Measurements from ENCODE around the gene STK24. TPM values are rescaled to one million over a fixed set of nuclear protein-coding genes. Genes with fewer than 3 reads are reported as not detected.

Gene STK24
- total RNA-seq, 1 experiment from 2014 or later = 140 TPM

GRCh38 chr13:98443329-98443728, 133.6 kb downstream of the STK24 start:
- peak; percentile 6 for DNase-seq (ENCODE audit: extremely low read depth, low read depth)

GRCh38 chr13:98442391-98443230, 134.3 kb downstream of the STK24 start:
- no peak for DNase-seq (ENCODE audit: extremely low read depth, low read depth)

- no peak for DNase-seq (ENCODE audit: extremely low read depth, low read depth)
Observed at GRCh38 chr13:98441056-98441676, 135.7 kb downstream of the STK24 start.

GRCh38 chr13:98440390-98441055, 136.4 kb downstream of the STK24 start:
- no peak for DNase-seq (ENCODE audit: extremely low read depth, low read depth)

GRCh38 chr13:98439896-98440295, 137.0 kb downstream of the STK24 start:
- DNase-seq (ENCODE audit: extremely low read depth, low read depth) = no peak

- no peak for DNase-seq (ENCODE audit: extremely low read depth, low read depth)
Observed at GRCh38 chr13:98439126-98439828, 137.6 kb downstream of the STK24 start.

GRCh38 chr13:98438246-98439125, 138.4 kb downstream of the STK24 start:
- DNase-seq (ENCODE audit: extremely low read depth, low read depth) = no peak

- DNase-seq (ENCODE audit: extremely low read depth, low read depth) = no peak
Observed at GRCh38 chr13:98436233-98436910, 140.5 kb downstream of the STK24 start.

- DNase-seq (ENCODE audit: extremely low read depth, low read depth) = no peak
Observed at GRCh38 chr13:98435376-98435775, 141.5 kb downstream of the STK24 start.

GRCh38 chr13:98434060-98434459, 142.8 kb downstream of the STK24 start:
- no peak for DNase-seq (ENCODE audit: extremely low read depth, low read depth)

GRCh38 chr13:98433654-98434053, 143.3 kb downstream of the STK24 start:
- no peak for DNase-seq (ENCODE audit: extremely low read depth, low read depth)

GRCh38 chr13:98432638-98433037, 144.3 kb downstream of the STK24 start:
- no peak for DNase-seq (ENCODE audit: extremely low read depth, low read depth)

GRCh38 chr13:98429977-98430736, 146.8 kb downstream of the STK24 start:
- DNase-seq (ENCODE audit: extremely low read depth, low read depth) = no peak

- no peak for DNase-seq (ENCODE audit: extremely low read depth, low read depth)
Observed at GRCh38 chr13:98429531-98429930, 147.4 kb downstream of the STK24 start.

GRCh38 chr13:98429081-98429480, 147.8 kb downstream of the STK24 start:
- DNase-seq (ENCODE audit: extremely low read depth, low read depth) = no peak

- DNase-seq (ENCODE audit: extremely low read depth, low read depth) = no peak
Observed at GRCh38 chr13:98428256-98428966, 148.5 kb downstream of the STK24 start.

GRCh38 chr13:98427331-98427995, 149.4 kb downstream of the STK24 start:
- DNase-seq (ENCODE audit: extremely low read depth, low read depth) = no peak

GRCh38 chr13:98423417-98423816, 153.5 kb downstream of the STK24 start:
- no peak for DNase-seq (ENCODE audit: extremely low read depth, low read depth)
